Heart left ventricle (tissue), 13 donors: ENCODE data around the gene SLC16A7.

Experiments
- POLR2A ChIP-seq, 2 donors: fragments of 450-650 bp; IDR thresholded peaks; one replicate each; pipeline ENCODE4 v1.6.1; 2017; ENCODE audit warnings: antibody characterized with exemption in 2 of 2, mild to moderate bottlenecking in 2 of 2, moderate library complexity in 2 of 2
- TF ChIP-seq, protein P1 (sequence below), 12 donors: fragments of 200-600 bp; sonication (generic) in 4 of 12; IDR thresholded peaks; one replicate each; pipeline versions ENCODE4 v1.5.0 to v1.8.0; 2018 to 2022; ENCODE audit warnings: antibody characterized with exemption in 12 of 12, mild to moderate bottlenecking in 5 of 12
- donor health status: ischemic (EF 13 %, LVEDD 7.1; RV severe dilation, severe dysfunction).
- donor health status: DM: no; HTN: yes; CAD: no.
- donor health status: DM: no; HTN: no; CAD: no.
- donor health status: ischemic (EF 25% LVEDD 6.9; RV normal size, moderate dysfunction).
- donor health status: ischemic (EF 25% LVEDD 5.7; RV mildly dilated, moderate dysfunction).
- donor health status: ischemic (EF 35%, LVEDD 5.7; RV mildly dilated, moderate dysfunction).
- donor health status: nonischemic (EF 11% LVEDD 7.7; RV severe dilation, severe dysfunction).
- donor health status: DM: yes; HTN: yes; CAD: no.
- donor health status: PGD.
- donor health status: ischemic (EF 29% LVEDD 5.4; RV normal size, mild dysfunction).
- donor health status: nonischemic (EF 23%, LVEDD 6.1; RV moderate dilation, normal function).

DNA sequence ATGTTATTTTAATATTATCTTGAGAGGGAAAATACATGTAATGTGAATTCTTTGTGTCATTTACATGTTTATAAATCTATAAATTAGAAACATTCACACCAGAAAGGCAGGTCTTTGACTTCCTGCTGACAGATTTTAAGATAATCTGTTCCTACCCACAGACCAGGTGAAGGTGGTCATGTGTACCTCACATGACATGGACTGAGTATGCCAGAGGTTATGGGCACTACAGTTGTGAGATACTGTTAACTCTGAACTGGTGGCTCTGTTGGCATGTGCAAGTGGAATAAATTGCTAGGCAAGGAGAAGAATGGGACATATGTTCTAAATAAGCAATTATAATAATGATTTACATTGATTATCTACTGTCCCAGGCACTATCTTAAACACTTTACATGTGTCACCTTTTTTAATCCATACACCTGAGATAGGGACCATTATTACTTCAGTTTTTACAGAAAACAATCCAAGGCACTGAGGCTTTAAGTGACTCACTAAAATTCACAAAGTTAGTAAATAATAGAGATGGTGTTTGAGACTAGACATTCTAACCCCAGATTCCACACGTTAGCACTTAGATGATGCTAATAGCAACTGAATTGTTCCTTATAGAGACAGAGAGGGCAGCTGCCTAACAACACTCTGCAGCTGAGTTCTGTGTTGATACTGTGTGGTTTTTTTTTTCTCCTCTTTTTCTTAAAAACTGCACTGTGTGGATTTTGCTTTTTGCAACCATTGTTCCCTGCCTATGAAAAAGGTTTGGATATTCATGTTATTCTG lies 23.8 kb downstream of the SLC16A7 start:
- no peak for TF ChIP-seq POLR2A (IDR thresholded peaks at IDR 0.05)
- TF ChIP-seq, protein P1, sequence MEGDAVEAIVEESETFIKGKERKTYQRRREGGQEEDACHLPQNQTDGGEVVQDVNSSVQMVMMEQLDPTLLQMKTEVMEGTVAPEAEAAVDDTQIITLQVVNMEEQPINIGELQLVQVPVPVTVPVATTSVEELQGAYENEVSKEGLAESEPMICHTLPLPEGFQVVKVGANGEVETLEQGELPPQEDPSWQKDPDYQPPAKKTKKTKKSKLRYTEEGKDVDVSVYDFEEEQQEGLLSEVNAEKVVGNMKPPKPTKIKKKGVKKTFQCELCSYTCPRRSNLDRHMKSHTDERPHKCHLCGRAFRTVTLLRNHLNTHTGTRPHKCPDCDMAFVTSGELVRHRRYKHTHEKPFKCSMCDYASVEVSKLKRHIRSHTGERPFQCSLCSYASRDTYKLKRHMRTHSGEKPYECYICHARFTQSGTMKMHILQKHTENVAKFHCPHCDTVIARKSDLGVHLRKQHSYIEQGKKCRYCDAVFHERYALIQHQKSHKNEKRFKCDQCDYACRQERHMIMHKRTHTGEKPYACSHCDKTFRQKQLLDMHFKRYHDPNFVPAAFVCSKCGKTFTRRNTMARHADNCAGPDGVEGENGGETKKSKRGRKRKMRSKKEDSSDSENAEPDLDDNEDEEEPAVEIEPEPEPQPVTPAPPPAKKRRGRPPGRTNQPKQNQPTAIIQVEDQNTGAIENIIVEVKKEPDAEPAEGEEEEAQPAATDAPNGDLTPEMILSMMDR (IDR thresholded peaks at IDR 0.05): no peak
